GM18526 (cell line): Measurements from ENCODE around the gene WTIP.

Experiments
- POLR2A ChIP-seq: IDR thresholded peaks from 3 replicates; pipeline ENCODE4 v1.6.1; 2011; ENCODE audit not compliant: insufficient read length; ENCODE audit errors: extremely low read depth

WTIP gene

DNA sequence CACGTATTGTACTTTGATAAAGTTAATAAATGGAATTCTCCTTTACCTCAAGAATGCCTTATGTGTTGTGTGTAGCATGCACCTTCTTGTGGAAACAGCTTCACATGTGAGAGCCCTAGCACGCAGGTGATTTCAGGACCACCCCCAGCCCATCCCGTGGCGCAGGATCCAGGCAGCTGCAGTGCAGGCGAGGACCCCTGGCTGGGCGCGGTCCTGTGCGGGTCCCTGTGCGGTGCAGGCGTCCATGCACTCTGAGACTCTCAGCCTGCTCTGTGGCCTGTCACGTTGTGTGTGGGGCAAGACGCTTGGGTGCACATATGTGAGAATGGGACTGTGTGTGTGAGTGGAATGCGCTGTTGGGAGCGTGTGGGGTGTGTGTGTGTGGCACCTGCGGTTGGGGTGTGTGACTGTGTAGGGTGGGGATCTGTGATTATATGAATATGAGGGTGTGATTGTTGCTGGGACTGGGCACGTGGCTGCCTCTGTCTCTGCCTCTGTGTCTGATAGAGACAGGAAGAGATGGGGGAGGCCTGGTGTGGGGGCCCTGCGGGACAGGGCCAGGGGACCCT, 30.8 kb downstream of the WTIP start:
- TF ChIP-seq POLR2A = no peak

DNA sequence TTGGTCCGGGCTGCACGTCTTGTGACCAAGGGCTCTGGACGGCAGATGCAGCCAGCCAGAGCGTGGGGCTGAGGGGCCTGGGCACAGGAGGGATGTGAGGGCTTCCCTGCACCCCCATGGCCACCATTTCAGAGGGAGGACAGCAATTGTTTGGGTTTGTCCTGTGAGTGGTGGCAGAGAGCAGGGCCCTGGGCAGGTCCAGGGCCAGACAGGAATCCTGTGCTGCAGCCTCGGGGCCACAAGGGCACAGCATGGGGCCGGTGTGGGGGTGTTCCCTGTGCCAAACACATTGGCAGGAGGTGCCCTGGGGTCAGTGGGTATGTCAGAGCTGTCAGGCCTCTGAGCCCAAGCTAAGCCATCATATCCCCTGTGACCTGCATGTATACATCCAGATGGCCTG, 32.2 kb downstream of the WTIP start:
- TF ChIP-seq POLR2A = no peak

DNA sequence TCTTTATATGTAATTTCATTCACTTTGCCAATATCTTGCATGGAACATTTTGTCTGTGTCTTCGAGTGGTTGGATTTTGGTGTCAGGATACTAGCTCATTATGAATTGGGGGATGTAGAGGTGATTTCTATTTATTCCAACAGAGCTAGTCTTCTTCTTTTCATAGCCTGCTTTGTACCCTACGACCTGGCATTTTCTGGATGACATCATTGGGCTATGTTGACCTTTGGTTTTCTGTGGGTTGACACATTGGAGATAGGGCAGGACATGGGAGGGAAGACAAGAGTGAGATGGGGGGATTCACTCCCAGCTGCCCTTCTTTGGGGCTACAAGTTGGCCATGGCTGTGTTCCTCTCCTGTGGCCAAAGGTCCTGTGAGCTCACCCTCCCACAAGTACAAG, 38.0 kb downstream of the WTIP start:
- TF ChIP-seq POLR2A = no peak

DNA sequence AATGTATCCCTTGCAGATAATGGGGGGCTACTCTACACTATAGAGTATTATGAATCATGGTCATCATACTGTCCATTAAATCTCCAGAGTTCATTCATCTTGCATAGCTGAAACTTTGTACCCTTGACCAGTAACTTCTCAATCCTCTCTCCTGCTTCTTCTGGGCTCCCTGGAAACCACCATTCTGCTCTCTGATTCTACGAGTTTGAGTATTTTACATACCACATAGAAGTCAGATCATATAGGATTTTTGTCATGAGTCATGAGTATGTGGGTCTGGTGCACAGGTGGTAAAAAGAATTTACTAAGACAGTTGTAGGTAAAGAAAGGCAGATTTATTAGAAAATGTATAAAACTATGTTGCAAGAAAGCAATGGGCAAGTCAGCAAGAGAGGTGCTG, 41.9 kb downstream of the WTIP start:
- no peak for TF ChIP-seq POLR2A

DNA sequence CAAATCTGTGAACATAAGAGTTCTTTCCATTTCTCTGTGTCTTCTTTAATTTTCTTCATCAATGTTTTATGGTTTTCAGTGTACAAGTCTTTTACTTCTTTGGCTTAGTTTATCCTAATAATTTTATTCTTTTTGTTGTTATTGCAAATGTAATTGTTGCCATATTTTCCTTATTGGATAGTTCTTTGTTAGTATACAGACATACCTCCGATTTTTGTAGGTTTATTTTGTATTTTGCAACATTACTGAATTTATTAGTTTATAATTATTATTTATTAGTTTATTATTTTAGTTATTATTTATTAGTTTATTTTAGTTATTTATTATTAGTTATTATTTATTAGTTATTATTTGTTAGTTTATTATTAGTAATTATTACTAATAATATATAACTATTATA, 43.4 kb downstream of the WTIP start:
- no peak for TF ChIP-seq POLR2A

DNA sequence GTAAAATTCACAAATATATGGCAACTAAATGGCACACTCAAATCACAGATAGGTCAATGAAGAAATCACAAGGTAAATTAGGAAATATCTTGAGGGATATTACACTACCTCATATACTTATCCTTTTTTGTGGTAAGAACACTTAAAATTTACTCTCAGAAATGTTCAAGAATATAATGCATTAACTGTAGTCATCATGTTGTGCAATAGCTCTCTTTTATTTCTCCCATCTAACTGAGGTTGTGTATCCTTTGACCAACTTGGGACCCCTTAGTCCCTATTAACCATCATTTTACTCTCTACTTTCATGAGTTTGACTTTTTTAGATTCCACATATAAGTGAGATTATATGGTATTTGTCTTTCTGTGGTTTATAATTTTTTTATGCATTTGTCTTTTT, 52.6 kb downstream of the WTIP start:
- TF ChIP-seq POLR2A = no peak

DNA sequence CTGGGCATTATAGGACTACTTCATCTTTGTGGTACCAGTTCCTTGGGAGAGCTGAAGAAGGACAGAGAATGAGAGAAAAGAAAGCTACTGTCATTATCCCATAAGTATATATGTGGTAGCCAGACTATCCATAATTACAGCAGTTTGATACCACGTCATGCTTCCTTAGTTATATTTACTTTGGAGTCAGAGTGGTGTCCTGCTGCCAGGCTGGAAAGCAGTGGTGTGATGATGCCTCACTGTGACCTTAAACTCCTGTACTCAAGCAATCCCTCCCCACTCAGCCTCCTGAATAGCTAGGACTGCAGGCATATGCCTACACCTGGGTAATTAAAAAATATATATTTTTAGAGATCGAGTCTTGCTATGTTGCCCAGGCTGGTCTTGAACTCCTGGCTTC, 57.8 kb downstream of the WTIP start:
- TF ChIP-seq POLR2A = no peak

DNA sequence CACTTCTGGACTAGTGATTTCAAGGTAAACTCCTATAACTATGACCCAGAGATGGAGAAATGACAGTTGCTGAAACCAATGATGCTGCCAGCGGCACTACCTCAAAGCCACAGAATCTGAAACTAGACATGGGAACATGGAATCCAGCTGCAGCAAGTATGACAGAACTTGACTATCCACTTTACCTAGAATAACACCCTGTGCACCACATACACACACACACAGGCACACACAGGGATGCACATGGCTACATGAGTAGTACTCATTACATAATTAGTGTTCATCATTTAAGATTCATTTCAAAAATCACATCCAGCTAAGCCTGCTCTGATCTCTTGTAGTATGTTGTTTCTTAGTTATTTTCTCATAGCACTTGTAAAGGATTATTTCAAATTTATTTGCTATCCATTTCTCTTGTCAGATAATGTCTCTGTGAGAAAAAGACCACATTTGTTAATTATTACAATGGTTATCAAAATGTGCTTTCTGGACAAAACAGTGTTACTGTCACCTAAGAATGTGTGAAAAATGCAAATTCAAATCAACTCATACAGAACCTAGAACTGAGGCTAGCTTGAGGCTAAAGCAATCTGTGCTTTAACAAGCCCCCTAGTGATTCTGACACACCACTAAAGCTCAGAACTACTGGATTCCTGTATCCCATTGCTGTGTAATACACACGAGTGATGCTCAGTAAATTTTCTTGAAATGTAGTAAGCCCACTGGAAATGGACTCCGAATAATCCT, 59.4 kb downstream of the WTIP start:
- no peak for TF ChIP-seq POLR2A

DNA sequence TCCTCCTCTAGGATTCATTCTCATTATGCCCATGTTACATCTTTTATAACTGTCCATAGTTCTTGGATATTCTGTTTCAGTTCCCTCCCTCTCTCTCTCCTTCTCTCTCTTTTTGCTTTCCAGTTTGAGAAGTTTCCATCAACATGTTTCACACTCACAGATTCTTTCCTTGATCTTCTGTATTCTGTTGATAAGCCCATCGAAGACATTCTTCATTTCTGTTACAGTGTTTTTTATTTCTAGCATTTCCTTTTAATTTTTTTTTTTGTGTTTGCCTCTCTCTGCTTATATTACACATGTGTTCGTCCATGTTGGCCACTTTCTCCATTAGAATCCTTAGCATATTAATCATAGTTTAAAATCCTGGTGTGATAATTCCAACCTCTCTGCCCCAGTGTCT, 68.3 kb downstream of the WTIP start:
- TF ChIP-seq POLR2A = no peak

DNA sequence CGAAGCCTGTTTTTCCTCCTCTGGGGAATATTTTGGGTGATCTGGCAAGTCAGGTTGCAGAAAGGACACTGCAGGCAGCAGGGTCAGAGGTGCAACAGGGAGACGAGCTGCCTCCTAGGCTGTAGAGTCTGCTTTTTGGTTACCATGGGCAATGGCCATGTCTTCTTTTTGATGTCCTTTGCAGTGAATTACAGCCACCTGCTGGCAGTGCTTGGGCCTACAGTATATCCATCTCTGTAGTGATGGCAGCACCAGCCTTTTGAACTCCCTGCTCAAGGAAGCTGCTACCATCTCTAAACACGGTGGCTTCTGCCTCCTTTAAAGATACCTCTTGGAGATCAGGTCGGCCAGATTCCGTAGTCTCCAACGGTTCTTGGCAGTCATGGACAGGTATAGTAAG, 73.9 kb downstream of the WTIP start:
- no peak for TF ChIP-seq POLR2A

DNA sequence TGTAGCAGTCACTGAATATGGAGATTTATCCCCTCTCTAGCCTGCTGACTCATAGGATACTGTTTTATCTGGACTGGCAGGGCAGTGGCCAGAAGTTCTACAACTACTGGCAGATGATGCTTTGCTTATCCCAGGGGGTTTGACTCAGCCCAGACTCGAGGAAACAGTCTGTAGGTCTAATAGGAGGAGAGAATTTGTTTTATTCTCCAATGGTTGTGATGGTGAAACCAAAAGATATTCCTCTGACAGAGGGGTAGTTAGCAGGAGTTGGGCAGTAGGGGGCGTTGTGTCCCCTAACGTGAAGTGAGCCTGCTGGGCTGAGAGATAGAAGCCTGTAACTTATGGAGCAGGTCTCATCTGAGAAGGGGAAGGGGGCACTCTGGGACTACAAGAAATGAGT, 74.9 kb downstream of the WTIP start:
- no peak for TF ChIP-seq POLR2A

DNA sequence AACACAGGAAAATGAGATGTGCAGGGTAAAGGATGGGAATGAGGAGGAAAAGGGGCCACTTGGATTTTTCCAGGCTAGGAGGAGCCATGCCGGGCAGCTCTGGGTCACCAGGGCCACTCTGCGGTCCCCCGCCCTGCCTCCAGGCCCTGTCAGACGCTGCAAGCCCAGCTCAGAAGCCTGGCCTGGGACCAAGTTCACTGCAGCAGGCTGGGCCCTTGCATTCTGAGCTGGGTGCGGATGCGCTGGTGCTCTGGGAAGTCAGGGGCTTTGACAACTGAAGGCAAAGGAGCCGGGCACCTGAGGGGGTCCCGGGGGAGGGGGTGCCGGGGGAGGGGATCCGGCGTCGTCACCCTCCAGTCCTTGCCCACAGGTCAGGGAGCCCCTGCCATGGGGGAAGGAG, 77.5 kb downstream of the WTIP start:
- TF ChIP-seq POLR2A = no peak

DNA sequence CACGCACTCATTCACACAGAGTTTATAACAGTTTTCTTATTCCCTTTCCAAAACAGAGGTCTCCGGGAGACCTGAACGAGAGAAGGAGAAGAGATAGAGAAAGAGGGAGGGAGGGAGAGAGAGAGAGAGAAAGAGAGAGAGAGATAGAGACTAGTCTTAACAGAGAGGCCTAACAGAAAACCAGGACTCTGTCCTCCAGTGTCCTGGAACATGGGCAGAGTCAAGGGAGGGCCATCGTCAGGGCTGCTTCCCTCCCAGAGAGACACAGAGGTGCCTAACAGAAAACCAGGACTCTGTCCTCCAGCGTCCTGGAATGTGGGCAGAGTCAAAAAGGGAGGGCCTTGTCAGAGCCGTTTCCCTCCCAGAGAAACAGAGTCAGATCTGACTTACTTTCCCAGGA, 78.7 kb downstream of the WTIP start:
- TF ChIP-seq POLR2A = no peak
